GM12878 (cell line): ENCODE results near the gene VPS13C. TPM values are rescaled to one million over a fixed set of nuclear protein-coding genes. Genes with fewer than 3 reads are reported as not detected.

Experiments used
- ATAC-seq: fragments of 200-7000 bp; cut with Tn5 transposase; 3 replicates; pipeline ENCODE4 v1.9.1; 2020; ENCODE audit warnings: mild to moderate bottlenecking, moderate library complexity
- BruUV-seq: library from RNA; stranded (reverse); fragments of 400-500 nt; replicated peaks from 2 replicates; lab custom pipeline; 2021; lab: Mats Ljungman, UMichigan
- CTCF ChIA-PET: fragments of 300-600 bp; sonication (Branson Sonifier 250); formaldehyde crosslinking; extraction: SDS; loops from one replicate; lab custom pipeline; 2021; ENCODE audit warnings: inconsistent platforms; lab: Yijun Ruan, JAX
- POLR2A ChIA-PET: fragments of 350-600 bp; formaldehyde crosslinking; extraction: SDS; loops from one replicate; lab custom pipeline; 2021; ENCODE audit warnings: inconsistent platforms; lab: Charles Lee
- RAD21 ChIA-PET: fragments of 300-600 bp; sonication (Branson Sonifier 250); formaldehyde crosslinking; loops from one replicate; lab custom pipeline; 2023; ENCODE audit warnings: antibody characterized with exemption; ENCODE audit not compliant: unreplicated experiment; lab: Charles Lee
- SMC1A ChIA-PET: fragments of 300-600 bp; sonication (Branson Sonifier 250); formaldehyde crosslinking; loops from one replicate; lab custom pipeline; 2023; ENCODE audit not compliant: unreplicated experiment, uncharacterized antibody; lab: Charles Lee
- DNase-seq: peaks from one replicate; pipeline ENCODE4 v3.0.0-alpha.2; 2011; ENCODE audit warnings: low read depth, low spot score
- FAIRE-seq: peaks from 3 replicates; lab custom pipeline; 2011; peaks lifted over from hg19 to GRCh38; lab: Jason Lieb, UNC
- H2AFZ ChIP-seq: 2 replicates; pipeline ENCODE4 v1.6.0; 2011; ENCODE audit warnings: low read depth, low read length, control low read depth; ENCODE audit not compliant: control insufficient read depth
- H3K27ac ChIP-seq: 2 replicates; pipeline ENCODE4 v1.5.1; 2011; ENCODE audit warnings: control low read depth; ENCODE audit not compliant: control insufficient read depth, insufficient read depth
- H3K27me3 ChIP-seq, 2 experiments: replicated peaks in 1 of 2; 2 replicates each; pipeline versions ENCODE4 v1.6.0 to v1.6.1; 2011; ENCODE audit warnings: low read length in 1 of 2; ENCODE audit not compliant: control insufficient read depth in 2 of 2, insufficient read depth in 2 of 2
- H3K36me3 ChIP-seq, 2 experiments: 2 replicates each; pipeline ENCODE4 v1.5.1; 2011; ENCODE audit warnings: low read length in 1 of 2; ENCODE audit not compliant: control insufficient read depth in 2 of 2, insufficient read depth in 2 of 2
- H3K4me1 ChIP-seq: 2 replicates; pipeline ENCODE4 v1.6.1; 2011; ENCODE audit warnings: mild to moderate bottlenecking, low read length, moderate library complexity, mixed read lengths; ENCODE audit not compliant: control insufficient read depth, insufficient read depth
- H3K4me2 ChIP-seq: 2 replicates; pipeline ENCODE4 v1.6.0; 2011; ENCODE audit warnings: control low read depth; ENCODE audit not compliant: control insufficient read depth, insufficient read depth
- H3K4me3 ChIP-seq: fragments of 200-600 bp; sonication (generic); 2 replicates; pipeline ENCODE4 v1.5.1; 2016
- H3K79me2 ChIP-seq: 2 replicates; pipeline ENCODE4 v1.6.0; 2011; ENCODE audit warnings: low read length; ENCODE audit not compliant: control insufficient read depth, insufficient read depth
- H3K9ac ChIP-seq: 2 replicates; pipeline ENCODE4 v1.8.0; 2011; ENCODE audit warnings: low read length, control low read depth, mixed read lengths; ENCODE audit not compliant: control insufficient read depth, insufficient read depth
- H3K9me3 ChIP-seq: replicated peaks from 3 replicates; pipeline ENCODE4 v1.5.1; 2011; ENCODE audit warnings: mild to moderate bottlenecking, low read length; ENCODE audit not compliant: control insufficient read depth, insufficient read depth
- H4K20me1 ChIP-seq: 2 replicates; pipeline ENCODE4 v1.6.0; 2011; ENCODE audit not compliant: control insufficient read depth, insufficient read depth
- ATF7 ChIP-seq: fragments of 450-650 bp; IDR thresholded peaks from 2 replicates; pipeline ENCODE4 v1.6.1; 2016; ENCODE audit warnings: low read depth, mild to moderate bottlenecking
- BCL3 ChIP-seq: IDR thresholded peaks from 2 replicates; pipeline ENCODE4 v1.6.1; 2011; ENCODE audit warnings: borderline replicate concordance, low read depth, mild to moderate bottlenecking, moderate library complexity, low read length; ENCODE audit not compliant: insufficient read depth, poor library complexity, severe bottlenecking
- CBFB ChIP-seq: IDR thresholded peaks from 2 replicates; pipeline ENCODE4 v1.6.1; 2016; ENCODE audit warnings: antibody characterized with exemption, low read depth
- EGR1 ChIP-seq, 2 experiments: IDR thresholded peaks; 1 replicate in 1 of 2; 2 replicates in 1 of 2; pipeline ENCODE4 v1.6.1; 2011 to 2012; ENCODE audit warnings: low read depth in 2 of 2, low read length in 2 of 2, borderline replicate concordance in 1 of 2, mild to moderate bottlenecking in 1 of 2, moderate library complexity in 1 of 2
- ELK1 ChIP-seq: IDR thresholded peaks from 2 replicates; pipeline ENCODE4 v1.6.1; 2012; ENCODE audit warnings: low read depth, low read length, improper control_type of control experiment
- FOXK2 ChIP-seq: fragments of 450-650 bp; IDR thresholded peaks from 2 replicates; pipeline ENCODE4 v1.6.1; 2017; ENCODE audit warnings: mild to moderate bottlenecking, moderate library complexity
- GABPA ChIP-seq: IDR thresholded peaks from 2 replicates; pipeline ENCODE4 v1.6.1; 2014; ENCODE audit warnings: antibody characterized with exemption, low read depth, mild to moderate bottlenecking, inconsistent platforms
- JUNB ChIP-seq: IDR thresholded peaks from 2 replicates; pipeline ENCODE4 v1.6.1; 2016; ENCODE audit warnings: antibody characterized with exemption, mild to moderate bottlenecking
- MEF2A ChIP-seq: IDR thresholded peaks from 2 replicates; pipeline ENCODE4 v1.6.1; 2011; ENCODE audit warnings: low read depth, mild to moderate bottlenecking, low read length, moderate library complexity; ENCODE audit not compliant: insufficient read depth
- NR2C1 ChIP-seq: fragments of 450-650 bp; IDR thresholded peaks from 2 replicates; pipeline ENCODE4 v1.6.1; 2017; ENCODE audit warnings: antibody characterized with exemption, mild to moderate bottlenecking, moderate library complexity
- POLR2A ChIP-seq: IDR thresholded peaks from 2 replicates; pipeline ENCODE4 v1.6.1; 2011; ENCODE audit warnings: low read depth, mild to moderate bottlenecking, low read length
- REST ChIP-seq: IDR thresholded peaks from 2 replicates; pipeline ENCODE4 v1.6.1; 2012; ENCODE audit warnings: mild to moderate bottlenecking, low read depth, low read length
- SUPT20H ChIP-seq: IDR thresholded peaks from 2 replicates; pipeline ENCODE4 v1.6.1; 2011; ENCODE audit warnings: low read depth, mild to moderate bottlenecking, low read length, moderate library complexity, borderline replicate concordance; ENCODE audit not compliant: control insufficient read depth
- ZNF622 ChIP-seq: fragments of 450-650 bp; IDR thresholded peaks from 2 replicates; pipeline ENCODE4 v1.6.1; 2017; ENCODE audit warnings: mild to moderate bottlenecking, inconsistent platforms
- ZSCAN29 ChIP-seq: fragments of 450-650 bp; IDR thresholded peaks from 2 replicates; pipeline ENCODE4 v1.6.1; 2017; ENCODE audit warnings: mild to moderate bottlenecking, moderate library complexity
- WGBS: methylation state at CpG from one replicate; pipeline ENCODE4 v1.1.6; 2016; ENCODE audit warnings: low lambda C conversion rate; ENCODE audit not compliant: insufficient replicate concordance, insufficient coverage; ENCODE audit errors: missing lambda C conversion rate; 5-methylcytosine and 5-hydroxymethylcytosine counted together
- in situ Hi-C: fragments of 300-500 bp; cut with MboI; formaldehyde crosslinking; loops from 9 replicates; pipeline ENCODE4 v1.14.3; 2018; ENCODE audit warnings: mixed read lengths
- intact Hi-C: fragments of 100-400 bp; cut with micrococcal nuclease; formaldehyde crosslinking; loops from one replicate; pipeline ENCODE4 v1.14.2; 2022; ENCODE audit not compliant: unreplicated experiment
- polyA plus RNA-seq, 11 experiments: library from polyadenylated mRNA; depleted of rRNA in 4 of 11; unstranded in 6 of 11; stranded (reverse) in 5 of 11; fragments of >200 nt; fragmentation: Nextera tagmentation in 4 of 11; fragmentation: Illumina TruSeq in 1 of 11; extraction: Ambion mirVana in 4 of 11; extraction: Trizol in 1 of 11; gene quantifications; 1 replicate in 1 of 11; 2 replicates in 10 of 11; pipeline versions ENCODE4 v1.2.1 to v1.2.3, GENCODE V29; 2011 to 2016; ENCODE audit warnings: inconsistent platforms in 2 of 11, missing spikeins in 2 of 11, low read depth in 1 of 11
- total RNA-seq, 4 experiments: library from RNA; depleted of rRNA in 3 of 4; stranded (reverse); fragments of >200 nt in 3 of 4; fragmentation: Illumina TruSeq in 1 of 4; extraction: Trizol in 1 of 4; gene quantifications; 2 replicates each; pipeline versions ENCODE4 v1.2.1 to v1.2.3, GENCODE V29; 2013 to 2021
- TF ChIP-seq, protein P1 (sequence below), 3 experiments: IDR thresholded peaks in 2 of 3; conservative IDR thresholded peaks in 1 of 3; 2 replicates each; pipeline ENCODE4 v1.5.1; 2011; ENCODE audit warnings: low read depth in 3 of 3, low read length in 3 of 3, mild to moderate bottlenecking in 3 of 3, control low read depth in 2 of 3, moderate library complexity in 2 of 3, inconsistent platforms in 1 of 3, mixed read lengths in 1 of 3; ENCODE audit not compliant: control insufficient read depth in 2 of 3, insufficient read depth in 1 of 3; ENCODE audit errors: extremely low read depth in 1 of 3

VPS13C gene
- total and polyA plus RNA-seq, 10 of the 15 experiments (the other 5 are each of a cell fraction or from before 2014, with no cell fraction given) = 9.3 to 53.1 (median 31.8) TPM

DNA sequence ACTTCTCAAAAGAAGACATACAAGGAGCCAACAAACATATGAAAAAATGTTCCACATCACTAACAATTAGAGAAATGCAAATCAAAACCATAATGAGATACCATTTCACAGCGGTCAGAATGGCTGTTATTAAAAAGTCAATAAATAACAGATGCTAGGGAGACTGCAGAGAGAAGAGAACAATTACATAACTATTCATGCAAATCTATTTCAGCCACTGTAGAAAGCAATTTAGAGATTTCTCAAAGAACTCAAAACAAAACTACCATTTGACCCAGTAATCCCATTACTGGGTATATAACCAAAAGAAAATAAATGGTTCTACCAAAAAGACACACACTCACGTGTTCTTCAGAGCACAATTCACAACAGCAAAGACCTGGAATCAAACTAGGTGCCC, 116.3 kb downstream of the VPS13C start (continued):
- TF ChIP-seq BCL3 (no peak), SUPT20H (no peak), CBFB (no peak), ELK1 (no peak), FOXK2 (no peak), ZNF622 (no peak), ZSCAN29 (no peak)
- TF ChIP-seq, all 136 proteins: peak for 0

GRCh38 chr15:61938249-61938648, 122.0 kb downstream of the VPS13C start:
- ChIA-PET POLR2A (no interaction called here), RAD21 (no interaction called here), CTCF (interaction anchor here (0.6 kb wide), 1 partner anchor 200 kb away, joined by 3 read pairs; no protein-coding TSS in a partner anchor), SMC1A (interaction anchor here (1.7 kb wide), 1 partner anchor 13 kb away, joined by 3 read pairs; no protein-coding TSS in a partner anchor)
- no peaks in the 10 kb centered on the region for H3K9me3 ChIP-seq
- H3K27ac ChIP-seq = no peak overlapping the region
- peaks cover 0 to 5% of the 10 kb centered on the region in 2 experiments; a peak in 1 of 4 replicates for H3K36me3 ChIP-seq
- in situ Hi-C loops (no loop called here), intact Hi-C loops (no loop called here)
- no peak overlapping the region for H3K9ac ChIP-seq
- FAIRE-seq (no peak), DNase-seq (no peak), ATAC-seq (no peak)
- WGBS = 100% methylated on average over 1 of the region's 1 CpG
- TSS peak; percentile 31 for BruUV-seq
- H3K4me2 ChIP-seq = no peak overlapping the region
- H4K20me1 ChIP-seq = no peaks in the 10 kb centered on the region; the same call in 1 of the 2 replicates
- H3K4me1 ChIP-seq = no peaks in the 10 kb centered on the region
- no peaks in the 10 kb centered on the region for H3K27me3 ChIP-seq
- no peak overlapping the region for H2AFZ ChIP-seq
- H3K79me2 ChIP-seq = no peaks in the 10 kb centered on the region
- no peak overlapping the region for H3K4me3 ChIP-seq
- TF ChIP-seq ATF7 (no peak), MEF2A (no peak), POLR2A (no peak), JUNB (no peak), NR2C1 (no peak), REST (no peak), EGR1 (IDR thresholded peaks at IDR 0.05; ENCODE audit: borderline replicate concordance in 1 of 2, low read depth in 2 of 2, low read length in 2 of 2) (no peak), GABPA (no peak)
- TF ChIP-seq, protein P1, sequence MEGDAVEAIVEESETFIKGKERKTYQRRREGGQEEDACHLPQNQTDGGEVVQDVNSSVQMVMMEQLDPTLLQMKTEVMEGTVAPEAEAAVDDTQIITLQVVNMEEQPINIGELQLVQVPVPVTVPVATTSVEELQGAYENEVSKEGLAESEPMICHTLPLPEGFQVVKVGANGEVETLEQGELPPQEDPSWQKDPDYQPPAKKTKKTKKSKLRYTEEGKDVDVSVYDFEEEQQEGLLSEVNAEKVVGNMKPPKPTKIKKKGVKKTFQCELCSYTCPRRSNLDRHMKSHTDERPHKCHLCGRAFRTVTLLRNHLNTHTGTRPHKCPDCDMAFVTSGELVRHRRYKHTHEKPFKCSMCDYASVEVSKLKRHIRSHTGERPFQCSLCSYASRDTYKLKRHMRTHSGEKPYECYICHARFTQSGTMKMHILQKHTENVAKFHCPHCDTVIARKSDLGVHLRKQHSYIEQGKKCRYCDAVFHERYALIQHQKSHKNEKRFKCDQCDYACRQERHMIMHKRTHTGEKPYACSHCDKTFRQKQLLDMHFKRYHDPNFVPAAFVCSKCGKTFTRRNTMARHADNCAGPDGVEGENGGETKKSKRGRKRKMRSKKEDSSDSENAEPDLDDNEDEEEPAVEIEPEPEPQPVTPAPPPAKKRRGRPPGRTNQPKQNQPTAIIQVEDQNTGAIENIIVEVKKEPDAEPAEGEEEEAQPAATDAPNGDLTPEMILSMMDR (IDR thresholded peaks at IDR 0.05 in 2 of 3, conservative IDR thresholded peaks at IDR 0.05 in 1 of 3; ENCODE audit: control insufficient read depth in 2 of 3, extremely low read depth in 1 of 3, insufficient read depth in 1 of 3, low read depth in 3 of 3, low read length in 3 of 3) = no peak
